CD4-positive, alpha-beta T cell (primary cell): ENCODE measurements around the gene CCDC179. TPM values are rescaled to one million over a fixed set of nuclear protein-coding genes. Genes with fewer than 3 reads are reported as not detected.

Experiments used
- ATAC-seq: fragments of 200-7000 bp; cut with Tn5 transposase; one replicate; pipeline ENCODE4 v1.10.0; 2022; ENCODE audit warnings: mild to moderate bottlenecking; ENCODE audit not compliant: poor library complexity
- CTCF ChIA-PET: fragments of 350-600 bp; sonication (Branson Sonifier 250); formaldehyde crosslinking; loops from one replicate; lab custom pipeline; 2021; ENCODE audit warnings: antibody characterized with exemption, inconsistent platforms; lab: Charles Lee
- POLR2A ChIA-PET: fragments of 350-600 bp; sonication (Branson Sonifier 250); formaldehyde crosslinking; loops from one replicate; lab custom pipeline; 2021; ENCODE audit warnings: antibody characterized with exemption, inconsistent platforms; lab: Charles Lee
- DNase-seq, 14 experiments: peaks; one replicate each; pipeline ENCODE4 v3.0.0-alpha.2; 2013 to 2020; ENCODE audit warnings: mixed read lengths in 2 of 14
- H3K27ac ChIP-seq, 2 donors: one replicate each; pipeline versions ENCODE4 v1.5.1 to v1.7.0; 2013; ENCODE audit warnings: low read length in 2 of 2, low read depth in 1 of 2, mild to moderate bottlenecking in 1 of 2
- H3K27me3 ChIP-seq, 2 experiments: 1 replicate in 1 of 2; 2 replicates in 1 of 2; pipeline versions ENCODE4 v1.6.1 to v1.7.0; 2013; ENCODE audit warnings: low read length in 2 of 2, control low read depth in 1 of 2, mild to moderate bottlenecking in 1 of 2, moderate library complexity in 1 of 2; ENCODE audit not compliant: insufficient read depth in 2 of 2, control insufficient read depth in 1 of 2
- H3K36me3 ChIP-seq: one replicate; pipeline ENCODE4 v1.6.1; 2013; ENCODE audit warnings: low read length, control low read depth; ENCODE audit not compliant: insufficient read depth
- H3K4me1 ChIP-seq: one replicate; pipeline ENCODE4 v1.6.1; 2013; ENCODE audit warnings: low read length, control low read depth; ENCODE audit not compliant: insufficient read depth
- H3K4me3 ChIP-seq: one replicate; pipeline ENCODE4 v1.5.1; 2013; ENCODE audit warnings: mild to moderate bottlenecking, low read length, moderate library complexity
- H3K9me3 ChIP-seq, 2 experiments: 1 replicate in 1 of 2; 2 replicates in 1 of 2; pipeline versions ENCODE4 v1.6.1 to v1.7.0; 2013; ENCODE audit warnings: low read length in 2 of 2, mild to moderate bottlenecking in 2 of 2, control low read depth in 1 of 2, moderate library complexity in 1 of 2; ENCODE audit not compliant: control insufficient read depth in 1 of 2, insufficient read depth in 1 of 2
- H3K27ac Mint-ChIP-seq: one replicate; pipeline ENCODE4 v1.8.0; 2020; ENCODE audit warnings: mixed read lengths
- H3K27me3 Mint-ChIP-seq: one replicate; pipeline ENCODE4 v1.8.0; 2021; ENCODE audit warnings: mixed read lengths
- H3K36me3 Mint-ChIP-seq: one replicate; pipeline ENCODE4 v1.8.0; 2021; ENCODE audit warnings: low read depth, mixed read lengths
- H3K4me1 Mint-ChIP-seq: one replicate; pipeline ENCODE4 v1.8.0; 2021; ENCODE audit warnings: low read depth, mixed read lengths
- H3K4me3 Mint-ChIP-seq: one replicate; pipeline ENCODE4 v1.8.0; 2020; ENCODE audit warnings: mild to moderate bottlenecking, mixed read lengths
- H3K9me3 Mint-ChIP-seq: one replicate; pipeline ENCODE4 v1.8.0; 2020; ENCODE audit warnings: mixed read lengths
- intact Hi-C, 2 experiments: fragments of 100-400 bp; cut with DNase I in 1 of 2; cut with micrococcal nuclease in 1 of 2; formaldehyde crosslinking; loops; one replicate each; pipeline versions ENCODE4 v1.15.1 to v1.9.0; 2023 to 2025; cut with DNase I, micrococcal nuclease
- total RNA-seq, 174 experiments: library from RNA in 2 of 174; stranded (reverse) in 2 of 174; gene quantifications; one replicate each; pipeline ENCODE4 v1.2.3 and lab custom pipeline; 2021 to 2026
- TF ChIP-seq, protein P1 (sequence below): fragments of 200-600 bp; IDR thresholded peaks from one replicate; pipeline ENCODE4 v1.8.0; 2022; ENCODE audit warnings: antibody characterized with exemption, mild to moderate bottlenecking

CCDC179 gene
- total RNA-seq, 2 experiments from 2014 or later, result not detected

DNA sequence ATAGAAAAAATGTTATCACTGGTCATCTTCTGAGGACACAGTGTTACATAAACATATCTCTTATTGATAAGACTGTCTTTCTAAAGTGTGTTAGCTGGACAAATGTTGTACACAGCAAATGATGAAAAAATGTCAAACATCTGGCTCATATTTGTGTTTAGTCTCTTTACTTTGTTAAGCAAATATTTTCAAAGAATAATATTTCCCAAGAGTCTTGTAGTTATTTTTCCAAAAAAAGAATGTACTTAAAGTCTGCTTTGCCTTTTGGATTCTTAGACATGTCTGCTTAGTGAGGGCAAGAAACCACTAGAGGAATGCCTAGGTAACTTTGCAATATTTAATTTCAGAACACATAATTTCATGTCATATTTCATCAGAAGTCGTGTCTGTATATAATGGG, 23.9 kb upstream of the CCDC179 start:
- Histone ChIP-seq H3K4me1 (no peaks in the 10 kb centered on the region), H3K4me3 (no peak overlapping the region), H3K27ac (no peak overlapping the region), H3K27me3 (no peaks in the 10 kb centered on the region), H3K36me3 (no peaks in the 10 kb centered on the region), H3K9me3 (no peaks in the 10 kb centered on the region)
- H3K36me3 Mint-ChIP-seq, result no peaks in the 10 kb centered on the region
- TF ChIP-seq, protein P1, sequence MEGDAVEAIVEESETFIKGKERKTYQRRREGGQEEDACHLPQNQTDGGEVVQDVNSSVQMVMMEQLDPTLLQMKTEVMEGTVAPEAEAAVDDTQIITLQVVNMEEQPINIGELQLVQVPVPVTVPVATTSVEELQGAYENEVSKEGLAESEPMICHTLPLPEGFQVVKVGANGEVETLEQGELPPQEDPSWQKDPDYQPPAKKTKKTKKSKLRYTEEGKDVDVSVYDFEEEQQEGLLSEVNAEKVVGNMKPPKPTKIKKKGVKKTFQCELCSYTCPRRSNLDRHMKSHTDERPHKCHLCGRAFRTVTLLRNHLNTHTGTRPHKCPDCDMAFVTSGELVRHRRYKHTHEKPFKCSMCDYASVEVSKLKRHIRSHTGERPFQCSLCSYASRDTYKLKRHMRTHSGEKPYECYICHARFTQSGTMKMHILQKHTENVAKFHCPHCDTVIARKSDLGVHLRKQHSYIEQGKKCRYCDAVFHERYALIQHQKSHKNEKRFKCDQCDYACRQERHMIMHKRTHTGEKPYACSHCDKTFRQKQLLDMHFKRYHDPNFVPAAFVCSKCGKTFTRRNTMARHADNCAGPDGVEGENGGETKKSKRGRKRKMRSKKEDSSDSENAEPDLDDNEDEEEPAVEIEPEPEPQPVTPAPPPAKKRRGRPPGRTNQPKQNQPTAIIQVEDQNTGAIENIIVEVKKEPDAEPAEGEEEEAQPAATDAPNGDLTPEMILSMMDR, result no peak
- CTCF ChIA-PET, result no interaction called here
- H3K9me3 Mint-ChIP-seq, result no peaks in the 10 kb centered on the region
- no peak for ATAC-seq
- intact Hi-C loops, result no loop called here
- no peaks in the 10 kb centered on the region for H3K4me1 Mint-ChIP-seq
- no peak overlapping the region for H3K27ac Mint-ChIP-seq
- POLR2A ChIA-PET, result no interaction called here
- DNase-seq, result no peak
- H3K27me3 Mint-ChIP-seq, result no peaks in the 10 kb centered on the region
- H3K4me3 Mint-ChIP-seq, result no peak overlapping the region

DNA sequence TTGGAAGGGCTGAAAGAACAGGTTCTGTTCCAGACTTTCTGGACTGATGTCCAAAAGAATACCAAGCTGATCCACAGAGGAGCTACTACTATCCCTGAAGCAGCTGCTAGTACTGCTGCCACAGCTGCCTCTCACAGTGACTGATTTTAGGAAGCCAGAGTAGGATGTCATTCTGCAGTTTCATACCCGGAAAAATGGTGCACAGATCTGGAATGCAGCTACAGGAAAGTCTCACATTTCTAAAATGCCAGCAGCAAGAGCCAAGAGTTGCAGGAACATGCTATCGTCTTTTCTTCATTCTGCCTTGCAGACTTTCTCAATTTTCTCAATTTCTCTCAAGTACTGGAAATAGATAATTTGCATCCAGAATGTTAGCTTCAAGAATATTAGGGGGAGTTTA, 19.4 kb upstream of the CCDC179 start:
- intact Hi-C loops, result no loop called here
- Mint-ChIP-seq H3K27ac (no peak overlapping the region), H3K27me3 (no peaks in the 10 kb centered on the region), H3K9me3 (no peaks in the 10 kb centered on the region), H3K4me1 (no peaks in the 10 kb centered on the region), H3K4me3 (no peak overlapping the region), H3K36me3 (no peaks in the 10 kb centered on the region)
- DNase-seq (no peak), ATAC-seq (no peak)
- ChIA-PET CTCF (no interaction called here), POLR2A (no interaction called here)
- H3K4me1 ChIP-seq, result no peaks in the 10 kb centered on the region
- H3K36me3 ChIP-seq, result no peaks in the 10 kb centered on the region
- H3K4me3 ChIP-seq, result no peak overlapping the region
- H3K9me3 ChIP-seq, result no peaks in the 10 kb centered on the region
- TF ChIP-seq, protein P1, result no peak
- H3K27me3 ChIP-seq, result no peaks in the 10 kb centered on the region
- no peak overlapping the region for H3K27ac ChIP-seq

DNA sequence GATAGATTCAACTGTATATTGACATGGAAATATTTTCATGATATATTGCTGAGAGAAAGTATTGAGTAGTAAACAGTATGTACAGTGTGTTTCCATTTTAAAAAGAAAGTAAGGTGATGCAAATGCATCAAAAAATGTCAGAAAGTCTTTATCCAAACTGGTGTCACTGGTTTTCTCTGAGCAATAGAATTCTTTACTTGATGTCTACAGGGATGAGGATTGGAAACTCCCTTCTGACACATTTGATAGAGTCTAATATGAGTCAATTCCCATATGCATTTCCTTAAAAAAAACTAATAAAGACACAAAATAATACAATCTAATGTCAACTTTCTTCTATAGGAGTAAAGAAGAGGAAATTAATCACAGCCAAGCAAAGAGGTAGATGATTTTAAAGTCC, 18.3 kb upstream of the CCDC179 start:
- Histone ChIP-seq H3K4me3 (no peak overlapping the region), H3K27ac (no peak overlapping the region), H3K36me3 (no peaks in the 10 kb centered on the region), H3K27me3 (no peaks in the 10 kb centered on the region), H3K4me1 (no peaks in the 10 kb centered on the region), H3K9me3 (no peaks in the 10 kb centered on the region)
- TF ChIP-seq, protein P1, result no peak
- POLR2A ChIA-PET, result no interaction called here
- Mint-ChIP-seq H3K4me1 (no peaks in the 10 kb centered on the region), H3K27me3 (no peaks in the 10 kb centered on the region), H3K4me3 (no peak overlapping the region), H3K27ac (no peak overlapping the region), H3K36me3 (no peaks in the 10 kb centered on the region), H3K9me3 (no peaks in the 10 kb centered on the region)
- DNase-seq, result no peak
- no peak for ATAC-seq
- CTCF ChIA-PET, result no interaction called here
- intact Hi-C loops, result no loop called here
